NCI-H2029 treated with DMSO at 0.1 percent for 48 hours (cell line): ENCODE data around the gene NRGN.
A peak's percentile ranks its signal among the peaks of the same experiment; 100 is the strongest.

ENCODE experiments used
- DNase-seq: peaks from one replicate; lab custom pipeline; 2025; lab: John Stamatoyannopoulos, UW

NRGN gene

GRCh38 chr11:124791626-124792341 is 52.0 kb downstream of the NRGN start:
- no peak for DNase-seq

- DNase-seq, result peak; percentile 1
Observed at GRCh38 chr11:124793466-124794278, 53.9 kb downstream of the NRGN start.

GRCh38 chr11:124796312-124796711 is 56.6 kb downstream of the NRGN start:
- no peak for DNase-seq
